PC-3 (cell line): ENCODE results near the gene FOXJ3. TPM values are rescaled to one million over a fixed set of nuclear protein-coding genes. Genes with fewer than 3 reads are reported as not detected.

ENCODE experiments used
- ATAC-seq: fragments of 200-7000 bp; cut with Tn5 transposase; 2 replicates; pipeline ENCODE4 v1.9.1; 2020; ENCODE audit warnings: mild to moderate bottlenecking, moderate library complexity
- BruUV-seq: library from RNA; stranded (reverse); fragments of 400-500 nt; replicated peaks from 2 replicates; lab custom pipeline; 2021; lab: Mats Ljungman, UMichigan
- CTCF ChIA-PET: fragments of 300-600 bp; sonication (Branson Sonifier 250); formaldehyde crosslinking; loops from one replicate; lab custom pipeline; 2022; ENCODE audit warnings: antibody characterized with exemption; lab: Charles Lee
- POLR2A ChIA-PET: fragments of 300-600 bp; sonication (Branson Sonifier 250); formaldehyde crosslinking; loops from one replicate; lab custom pipeline; 2022; ENCODE audit warnings: antibody characterized with exemption; ENCODE audit not compliant: unreplicated experiment; lab: Charles Lee
- DNase-seq: peaks from one replicate; pipeline ENCODE4 v3.0.0-alpha.2; 2015
- H2AFZ ChIP-seq: fragments of 300-600 bp; sonication (generic); 2 replicates; pipeline ENCODE4 v1.6.0; 2016; ENCODE audit warnings: antibody characterized with exemption, low read length
- H3F3A ChIP-seq: fragments of 300-600 bp; sonication (generic); one replicate; pipeline ENCODE4 v1.6.0; 2017; ENCODE audit warnings: antibody characterized with exemption, low read length, control low read depth, mild to moderate bottlenecking; ENCODE audit not compliant: unreplicated experiment
- H3K27ac ChIP-seq: fragments of 300-600 bp; sonication (generic); 2 replicates; pipeline ENCODE4 v1.5.1; 2016; ENCODE audit warnings: mild to moderate bottlenecking, low read length
- H3K27me3 ChIP-seq: fragments of 300-600 bp; sonication (generic); 2 replicates; pipeline ENCODE4 v1.6.1; 2016; ENCODE audit warnings: low read length, mixed read lengths
- H3K36me3 ChIP-seq: fragments of 300-600 bp; sonication (generic); 2 replicates; pipeline ENCODE4 v1.6.1; 2016; ENCODE audit warnings: low read depth, mixed run types, low read length, mixed read lengths
- H3K4me1 ChIP-seq: fragments of 300-600 bp; sonication (generic); 2 replicates; pipeline ENCODE4 v1.5.1; 2016; ENCODE audit warnings: low read length; ENCODE audit not compliant: insufficient read depth
- H3K4me2 ChIP-seq: fragments of 300-600 bp; sonication (generic); 2 replicates; pipeline ENCODE4 v1.6.0; 2016; ENCODE audit warnings: low read length
- H3K4me3 ChIP-seq: fragments of 300-600 bp; sonication (generic); 2 replicates; pipeline ENCODE4 v1.5.1; 2016; ENCODE audit warnings: mild to moderate bottlenecking, low read length, mixed read lengths
- H3K79me2 ChIP-seq: fragments of 300-600 bp; sonication (generic); 2 replicates; pipeline ENCODE4 v1.6.1; 2017; ENCODE audit warnings: low read length, mixed read lengths
- H3K9ac ChIP-seq: fragments of 300-600 bp; sonication (generic); 2 replicates; pipeline ENCODE4 v1.6.0; 2016; ENCODE audit warnings: mild to moderate bottlenecking, low read length
- H3K9me2 ChIP-seq: fragments of 300-600 bp; sonication (generic); replicated peaks from 2 replicates; pipeline ENCODE4 v1.6.1; 2016; ENCODE audit warnings: mixed run types, low read length, mixed read lengths
- H3K9me3 ChIP-seq: fragments of 300-600 bp; sonication (generic); 2 replicates; pipeline ENCODE4 v1.6.1; 2016; ENCODE audit warnings: low read length, mixed read lengths
- H4K20me1 ChIP-seq: fragments of 300-600 bp; sonication (generic); 2 replicates; pipeline ENCODE4 v1.6.1; 2016; ENCODE audit warnings: low read length, mixed read lengths
- EZH2 ChIP-seq: fragments of 300-600 bp; sonication (generic); IDR thresholded peaks from one replicate; pipeline ENCODE4 v1.6.1; 2017; ENCODE audit warnings: antibody characterized with exemption, mild to moderate bottlenecking, low read length; ENCODE audit not compliant: unreplicated experiment
- EZH2phosphoT487 ChIP-seq: fragments of 300-600 bp; sonication (generic); IDR thresholded peaks from 2 replicates; pipeline ENCODE4 v1.6.1; 2018; ENCODE audit warnings: mild to moderate bottlenecking, antibody characterized with exemption, low read length, borderline replicate concordance
- intact Hi-C: fragments of 100-400 bp; cut with micrococcal nuclease; formaldehyde crosslinking; loops from 2 replicates; pipeline ENCODE4 v1.9.0; 2023
- total RNA-seq: library from RNA; depleted of rRNA; stranded (reverse); fragments of >200 nt; gene quantifications from 2 replicates; pipeline ENCODE4 v1.2.3, GENCODE V29; 2014
- TF ChIP-seq, protein P1 (sequence below): fragments of 300-600 bp; sonication (generic); conservative IDR thresholded peaks from 2 replicates; pipeline ENCODE4 v1.5.1; 2017; ENCODE audit warnings: antibody characterized with exemption, low read depth, mild to moderate bottlenecking, low read length

The FOXJ3 gene
- total RNA-seq, 1 experiment from 2014 or later = 23.4 TPM

GRCh38 chr1:42332877-42333276, 2.2 kb downstream of the FOXJ3 start:
- no peaks in the 10 kb centered on the region for H3K27me3 ChIP-seq
- no peaks in the 10 kb centered on the region for H3K36me3 ChIP-seq
- H3K27ac ChIP-seq = no peak overlapping the region
- CTCF ChIA-PET = interaction anchor here (0.7 kb wide), 1 partner anchor 17 kb away, joined by 3 read pairs; no protein-coding TSS in a partner anchor
- peak overlapping the region; percentile 74 for H3K4me3 ChIP-seq
- no peak overlapping the region for H2AFZ ChIP-seq
- ATAC-seq (no peak), DNase-seq (no peak)
- H3K9me3 ChIP-seq = no peaks in the 10 kb centered on the region
- H3K9me2 ChIP-seq = no peaks in the 10 kb centered on the region
- peaks cover 11% of the 10 kb centered on the region for H3K4me1 ChIP-seq
- TF ChIP-seq, protein P1, sequence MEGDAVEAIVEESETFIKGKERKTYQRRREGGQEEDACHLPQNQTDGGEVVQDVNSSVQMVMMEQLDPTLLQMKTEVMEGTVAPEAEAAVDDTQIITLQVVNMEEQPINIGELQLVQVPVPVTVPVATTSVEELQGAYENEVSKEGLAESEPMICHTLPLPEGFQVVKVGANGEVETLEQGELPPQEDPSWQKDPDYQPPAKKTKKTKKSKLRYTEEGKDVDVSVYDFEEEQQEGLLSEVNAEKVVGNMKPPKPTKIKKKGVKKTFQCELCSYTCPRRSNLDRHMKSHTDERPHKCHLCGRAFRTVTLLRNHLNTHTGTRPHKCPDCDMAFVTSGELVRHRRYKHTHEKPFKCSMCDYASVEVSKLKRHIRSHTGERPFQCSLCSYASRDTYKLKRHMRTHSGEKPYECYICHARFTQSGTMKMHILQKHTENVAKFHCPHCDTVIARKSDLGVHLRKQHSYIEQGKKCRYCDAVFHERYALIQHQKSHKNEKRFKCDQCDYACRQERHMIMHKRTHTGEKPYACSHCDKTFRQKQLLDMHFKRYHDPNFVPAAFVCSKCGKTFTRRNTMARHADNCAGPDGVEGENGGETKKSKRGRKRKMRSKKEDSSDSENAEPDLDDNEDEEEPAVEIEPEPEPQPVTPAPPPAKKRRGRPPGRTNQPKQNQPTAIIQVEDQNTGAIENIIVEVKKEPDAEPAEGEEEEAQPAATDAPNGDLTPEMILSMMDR = no peak
- TF ChIP-seq EZH2phosphoT487 (no peak), EZH2 (no peak)
- peak overlapping the region; percentile 90 for H3K4me2 ChIP-seq
- no peaks in the 10 kb centered on the region for H3F3A ChIP-seq
- H3K79me2 ChIP-seq = peaks cover 84% of the 10 kb centered on the region
- no TSS peak for BruUV-seq
- peak overlapping the region; percentile 93; the same call in 1 of the 2 replicates for H3K9ac ChIP-seq
- intact Hi-C loops = loop anchor here (10.0 kb wide), 2 partner anchors 432 to 488 kb away; partner anchors contain the start of genes C1orf50 and P3H1
- H4K20me1 ChIP-seq = peaks cover 61% of the 10 kb centered on the region
- POLR2A ChIA-PET = interaction anchor here (0.6 kb wide), 1 partner anchor 418 kb away, joined by 3 read pairs; no protein-coding TSS in a partner anchor

- intact Hi-C loops = loop anchor here (10.0 kb wide), 2 partner anchors 435 to 485 kb away; partner anchors contain the start of genes C1orf50 and P3H1
- no TSS peak for BruUV-seq
Measured at GRCh38 chr1:42330215-42330614, 4.8 kb downstream of the FOXJ3 start.

More at GRCh38 chr1:42330215-42330614, 4.8 kb downstream of the FOXJ3 start:
- TF ChIP-seq EZH2 (no peak), EZH2phosphoT487 (no peak)
- TF ChIP-seq, protein P1 = no peak
- no peak for ATAC-seq
- ChIA-PET POLR2A (no interaction called here), CTCF (no interaction called here)
- no peak for DNase-seq
- Histone ChIP-seq H3F3A (no peaks in the 10 kb centered on the region), H4K20me1 (peaks cover 88% of the 10 kb centered on the region), H2AFZ (no peak overlapping the region), H3K27me3 (no peaks in the 10 kb centered on the region), H3K79me2 (peaks cover 98% of the 10 kb centered on the region), H3K4me3 (no peak overlapping the region), H3K27ac (no peak overlapping the region), H3K4me2 (no peak overlapping the region), H3K4me1 (peaks cover 11% of the 10 kb centered on the region), H3K9me2 (no peaks in the 10 kb centered on the region), H3K9me3 (no peaks in the 10 kb centered on the region), H3K9ac (no peak overlapping the region), H3K36me3 (no peaks in the 10 kb centered on the region)
